ENCODE results near the gene ZNF316.

Gene ZNF316

DNA sequence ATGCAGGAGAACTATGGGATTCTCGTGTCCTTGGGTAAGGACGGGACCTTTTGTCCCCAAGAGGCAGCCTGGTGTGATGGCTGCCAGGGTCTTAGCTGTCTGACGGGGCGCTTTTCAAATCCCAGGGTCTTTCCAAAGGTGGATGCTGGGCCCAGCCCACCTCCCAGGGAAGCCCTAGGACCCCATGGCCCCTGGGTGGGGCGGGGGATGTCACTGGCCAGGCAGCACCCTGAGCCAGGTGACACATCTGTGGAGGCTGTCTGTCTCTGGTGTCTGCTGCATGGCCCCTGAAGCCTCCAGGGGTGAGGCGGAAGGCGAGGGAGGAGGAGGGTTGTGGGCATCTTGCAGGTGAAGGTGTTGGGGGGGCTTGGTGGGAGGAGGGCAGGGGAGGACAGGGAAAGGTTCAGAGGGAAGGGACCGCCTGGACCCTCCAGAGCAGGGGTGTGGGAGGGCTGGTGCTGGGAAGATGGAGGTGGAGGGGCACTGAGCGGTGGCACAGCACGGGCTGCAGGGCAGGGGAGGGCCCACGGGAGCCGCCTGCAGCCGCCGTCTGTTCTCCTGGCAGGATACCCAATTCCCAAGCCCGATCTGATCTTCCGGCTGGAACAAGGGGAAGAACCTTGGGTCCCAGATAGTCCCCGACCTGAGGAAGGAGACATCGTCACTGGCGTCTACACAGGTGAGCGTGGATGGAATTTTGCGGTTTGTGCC, 7.0 kb downstream of the ZNF316 start:
- H3K27ac ChIP-seq (ENCODE audit: low read length), result no peak overlapping the region
- no peaks in the 10 kb centered on the region for H4K20me1 ChIP-seq (ENCODE audit: insufficient read depth, low read length)
- H3K4me1 ChIP-seq (ENCODE audit: low read length), result no peaks in the 10 kb centered on the region
- H3K9ac ChIP-seq (ENCODE audit: low read length), result no peak overlapping the region
- no peaks in the 10 kb centered on the region for H3K9me3 ChIP-seq (ENCODE audit: insufficient read depth, low read length)
- H2AFZ ChIP-seq (ENCODE audit: low read depth, low read length), result no peak overlapping the region
- no peak overlapping the region for H3K4me3 ChIP-seq (ENCODE audit: low read length)
- no peak overlapping the region for H3K4me2 ChIP-seq (ENCODE audit: low read length)
- H3K79me2 ChIP-seq (ENCODE audit: low read length), result peaks cover 23% of the 10 kb centered on the region
- peaks cover 14% of the 10 kb centered on the region for H3K36me3 ChIP-seq (replicated peaks; ENCODE audit: low read depth, low read length)
- TF ChIP-seq EZH2phosphoT487 (IDR thresholded peaks at IDR 0.05; ENCODE audit: low read depth), result no peak
- TF ChIP-seq, protein P1, sequence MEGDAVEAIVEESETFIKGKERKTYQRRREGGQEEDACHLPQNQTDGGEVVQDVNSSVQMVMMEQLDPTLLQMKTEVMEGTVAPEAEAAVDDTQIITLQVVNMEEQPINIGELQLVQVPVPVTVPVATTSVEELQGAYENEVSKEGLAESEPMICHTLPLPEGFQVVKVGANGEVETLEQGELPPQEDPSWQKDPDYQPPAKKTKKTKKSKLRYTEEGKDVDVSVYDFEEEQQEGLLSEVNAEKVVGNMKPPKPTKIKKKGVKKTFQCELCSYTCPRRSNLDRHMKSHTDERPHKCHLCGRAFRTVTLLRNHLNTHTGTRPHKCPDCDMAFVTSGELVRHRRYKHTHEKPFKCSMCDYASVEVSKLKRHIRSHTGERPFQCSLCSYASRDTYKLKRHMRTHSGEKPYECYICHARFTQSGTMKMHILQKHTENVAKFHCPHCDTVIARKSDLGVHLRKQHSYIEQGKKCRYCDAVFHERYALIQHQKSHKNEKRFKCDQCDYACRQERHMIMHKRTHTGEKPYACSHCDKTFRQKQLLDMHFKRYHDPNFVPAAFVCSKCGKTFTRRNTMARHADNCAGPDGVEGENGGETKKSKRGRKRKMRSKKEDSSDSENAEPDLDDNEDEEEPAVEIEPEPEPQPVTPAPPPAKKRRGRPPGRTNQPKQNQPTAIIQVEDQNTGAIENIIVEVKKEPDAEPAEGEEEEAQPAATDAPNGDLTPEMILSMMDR (IDR thresholded peaks at IDR 0.05; ENCODE audit: low read depth, low read length), result no peak
- no peaks in the 10 kb centered on the region for H3K27me3 ChIP-seq (ENCODE audit: low read depth, low read length)

DNA sequence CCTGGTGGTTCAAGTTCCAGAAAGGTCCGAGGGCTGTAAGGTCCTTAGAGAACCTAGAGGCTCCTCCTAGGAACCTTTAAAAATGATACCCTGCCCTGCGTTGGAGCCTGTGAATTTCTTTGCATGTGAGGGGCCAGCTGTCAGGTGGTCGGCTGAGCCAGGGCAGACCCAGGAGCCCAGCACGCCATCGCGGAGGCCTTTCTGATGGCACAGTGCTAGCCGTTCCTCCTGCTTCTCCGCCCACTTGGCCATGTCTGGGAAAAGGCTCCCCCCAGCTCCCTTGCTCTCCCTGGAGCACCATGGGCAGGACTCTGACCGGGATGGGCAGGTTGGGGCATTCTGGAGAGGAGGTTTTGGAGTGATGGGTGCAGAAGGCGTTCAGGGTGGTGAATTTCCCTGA, 7.6 kb downstream of the ZNF316 start:
- H4K20me1 ChIP-seq (ENCODE audit: insufficient read depth, low read length), result no peaks in the 10 kb centered on the region

DNA sequence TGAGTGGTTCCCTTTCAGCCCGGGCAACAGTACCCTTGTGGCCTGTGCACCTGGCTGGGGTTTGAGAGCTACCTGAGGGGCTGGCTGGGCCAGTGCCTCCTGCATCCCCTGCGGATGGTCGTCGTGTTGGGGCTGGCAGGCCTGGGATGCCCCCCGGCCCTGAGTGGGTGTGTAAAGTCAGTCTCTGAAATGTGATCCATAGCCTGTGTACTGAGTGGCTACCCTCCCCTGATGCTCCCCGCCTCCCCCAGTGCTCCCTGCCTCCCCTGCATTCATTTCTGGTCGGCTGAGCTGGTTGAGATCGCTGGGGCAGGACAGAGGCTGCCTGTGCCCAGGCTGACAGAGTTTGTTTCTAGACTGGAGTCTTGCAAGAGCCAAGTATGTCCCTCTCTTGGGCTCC, 9.3 kb downstream of the ZNF316 start:
- H3K9me3 ChIP-seq (ENCODE audit: insufficient read depth, low read length), result no peaks in the 10 kb centered on the region
- H2AFZ ChIP-seq (ENCODE audit: low read depth, low read length), result no peak overlapping the region
- H3K9ac ChIP-seq (ENCODE audit: low read length), result no peak overlapping the region
- no peaks in the 10 kb centered on the region for H3K4me1 ChIP-seq (ENCODE audit: low read length)
- H3K79me2 ChIP-seq (ENCODE audit: low read length), result no peaks in the 10 kb centered on the region; the same call in 1 of the 2 replicates
- peaks cover 27% of the 10 kb centered on the region for H3K36me3 ChIP-seq (replicated peaks; ENCODE audit: low read depth, low read length)
- H3K27ac ChIP-seq (ENCODE audit: low read length), result no peak overlapping the region
- H3K4me3 ChIP-seq (ENCODE audit: low read length), result no peak overlapping the region
- H3K27me3 ChIP-seq (ENCODE audit: low read depth, low read length), result no peaks in the 10 kb centered on the region
- no peak for TF ChIP-seq EZH2phosphoT487 (IDR thresholded peaks at IDR 0.05; ENCODE audit: low read depth)
- TF ChIP-seq, protein P1 (IDR thresholded peaks at IDR 0.05; ENCODE audit: low read depth, low read length), result no peak
- no peaks in the 10 kb centered on the region for H4K20me1 ChIP-seq (ENCODE audit: insufficient read depth, low read length)
- H3K4me2 ChIP-seq (ENCODE audit: low read length), result no peak overlapping the region

More for the DNA sequence above, 7.6 kb downstream of the ZNF316 start:
- Histone ChIP-seq H3K4me2 (ENCODE audit: low read length) (no peak overlapping the region), H3K36me3 (replicated peaks; ENCODE audit: low read depth, low read length) (peaks cover 13% of the 10 kb centered on the region), H3K4me3 (ENCODE audit: low read length) (no peak overlapping the region), H2AFZ (ENCODE audit: low read depth, low read length) (no peak overlapping the region), H3K79me2 (ENCODE audit: low read length) (peaks cover 16% of the 10 kb centered on the region; the same call in 1 of the 2 replicates), H3K9ac (ENCODE audit: low read length) (no peak overlapping the region), H3K27me3 (ENCODE audit: low read depth, low read length) (no peaks in the 10 kb centered on the region), H3K9me3 (ENCODE audit: insufficient read depth, low read length) (no peaks in the 10 kb centered on the region), H3K27ac (ENCODE audit: low read length) (no peak overlapping the region), H3K4me1 (ENCODE audit: low read length) (no peaks in the 10 kb centered on the region)
- TF ChIP-seq EZH2phosphoT487 (IDR thresholded peaks at IDR 0.05; ENCODE audit: low read depth), result no peak
- TF ChIP-seq, protein P1 (IDR thresholded peaks at IDR 0.05; ENCODE audit: low read depth, low read length), result no peak

DNA sequence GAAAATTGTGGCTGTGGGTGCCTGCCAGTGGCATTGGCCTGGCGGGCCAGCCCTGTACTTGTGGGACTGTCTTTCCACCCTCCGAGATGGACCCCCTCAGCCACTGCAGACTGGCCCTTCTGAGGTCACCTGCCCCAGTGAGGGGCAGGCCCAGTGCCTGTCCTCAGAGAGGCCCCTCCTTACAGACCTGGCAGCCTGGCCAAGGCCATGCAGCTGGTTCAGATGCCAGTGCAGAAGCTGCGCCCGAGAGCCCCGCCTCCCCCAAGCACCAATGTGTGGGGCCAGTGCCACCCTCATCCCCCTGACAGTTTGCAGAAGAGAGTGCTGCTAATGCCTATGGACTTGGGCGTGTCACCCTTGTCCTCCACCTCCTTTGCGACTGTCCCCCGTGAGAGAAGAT, 10.0 kb downstream of the ZNF316 start:
- no peaks in the 10 kb centered on the region for H3K27me3 ChIP-seq (ENCODE audit: low read depth, low read length)
- H3K36me3 ChIP-seq (replicated peaks; ENCODE audit: low read depth, low read length), result peaks cover 33% of the 10 kb centered on the region
- no peak overlapping the region for H3K4me2 ChIP-seq (ENCODE audit: low read length)
- H4K20me1 ChIP-seq (ENCODE audit: insufficient read depth, low read length), result no peaks in the 10 kb centered on the region
- no peak overlapping the region for H2AFZ ChIP-seq (ENCODE audit: low read depth, low read length)
- no peaks in the 10 kb centered on the region for H3K4me1 ChIP-seq (ENCODE audit: low read length)
- no peak overlapping the region for H3K4me3 ChIP-seq (ENCODE audit: low read length)
- no peaks in the 10 kb centered on the region; the same call in 1 of the 2 replicates for H3K79me2 ChIP-seq (ENCODE audit: low read length)
- H3K9ac ChIP-seq (ENCODE audit: low read length), result no peak overlapping the region
- H3K27ac ChIP-seq (ENCODE audit: low read length), result no peak overlapping the region
- no peaks in the 10 kb centered on the region for H3K9me3 ChIP-seq (ENCODE audit: insufficient read depth, low read length)
- TF ChIP-seq, protein P1 (IDR thresholded peaks at IDR 0.05; ENCODE audit: low read depth, low read length), result no peak
- no peak for TF ChIP-seq EZH2phosphoT487 (IDR thresholded peaks at IDR 0.05; ENCODE audit: low read depth)
